ENCODE results near the gene EIF4A3.
"Not testable (repeated sequence)": the region's sequence is repeated elsewhere in the genome, so short reads cannot be mapped to it uniquely, and the experiment has no call there.

Gene EIF4A3

DNA sequence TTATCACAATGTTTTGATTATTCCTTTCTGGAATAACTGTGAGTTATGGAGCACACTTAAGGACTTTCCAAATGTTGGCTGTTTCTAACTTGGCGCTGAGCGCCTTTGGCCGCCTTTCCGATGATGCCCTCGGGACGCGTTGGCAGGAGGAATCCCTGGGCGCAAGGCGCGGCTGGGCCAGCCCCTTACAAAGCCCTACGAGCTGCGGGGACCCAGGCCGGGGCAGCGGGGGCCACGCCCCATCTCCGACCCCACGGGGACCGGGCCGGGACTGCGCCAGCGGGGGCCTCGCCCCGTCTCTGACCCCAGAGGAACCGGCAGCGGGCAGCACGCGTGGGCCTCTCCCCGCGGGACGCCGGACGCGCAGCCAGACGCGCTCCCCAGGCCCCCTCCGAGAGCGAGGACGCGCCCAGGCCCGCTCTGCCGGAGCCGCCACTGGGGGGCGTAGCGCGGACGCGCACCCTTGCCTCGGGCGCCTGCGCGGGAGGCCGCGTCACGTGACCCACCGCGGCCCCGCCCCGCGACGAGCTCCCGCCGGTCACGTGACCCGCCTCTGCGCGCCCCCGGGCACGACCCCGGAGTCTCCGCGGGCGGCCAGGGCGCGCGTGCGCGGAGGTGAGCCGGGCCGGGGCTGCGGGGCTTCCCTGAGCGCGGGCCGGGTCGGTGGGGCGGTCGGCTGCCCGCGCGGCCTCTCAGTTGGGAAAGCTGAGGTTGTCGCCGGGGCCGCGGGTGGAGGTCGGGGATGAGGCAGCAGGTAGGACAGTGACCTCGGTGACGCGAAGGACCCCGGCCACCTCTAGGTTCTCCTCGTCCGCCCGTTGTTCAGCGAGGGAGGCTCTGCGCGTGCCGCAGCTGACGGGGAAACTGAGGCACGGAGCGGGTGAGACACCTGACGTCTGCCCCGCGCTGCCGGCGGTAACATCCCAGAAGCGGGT lies 45.6 kb downstream of the EIF4A3 start, which contains the start of gene GAA:
TSS of gene GAA (plus strand) at position 571 of the 935 bp plus-strand sequence. CDS start 3,006 bp downstream, outside the sequence.
- peak; percentile 85 for DNase-seq (ENCODE audit: low read depth)

DNA sequence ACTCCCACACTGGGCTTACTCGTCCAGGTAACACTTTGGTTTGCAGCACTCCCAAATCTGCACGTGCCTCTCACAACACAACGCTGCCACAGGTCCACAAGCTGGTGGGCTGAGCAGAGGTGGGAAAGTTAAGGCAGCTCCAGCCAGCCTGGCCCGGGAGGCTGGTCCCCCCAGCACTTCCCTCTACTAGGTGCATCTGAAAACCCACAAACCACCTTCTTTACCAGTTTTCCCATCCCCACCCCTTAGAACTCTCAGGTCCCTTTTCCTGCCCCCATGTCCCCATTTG lies 46.9 kb downstream of the EIF4A3 start:
- no peak for DNase-seq (ENCODE audit: low read depth)

DNA sequence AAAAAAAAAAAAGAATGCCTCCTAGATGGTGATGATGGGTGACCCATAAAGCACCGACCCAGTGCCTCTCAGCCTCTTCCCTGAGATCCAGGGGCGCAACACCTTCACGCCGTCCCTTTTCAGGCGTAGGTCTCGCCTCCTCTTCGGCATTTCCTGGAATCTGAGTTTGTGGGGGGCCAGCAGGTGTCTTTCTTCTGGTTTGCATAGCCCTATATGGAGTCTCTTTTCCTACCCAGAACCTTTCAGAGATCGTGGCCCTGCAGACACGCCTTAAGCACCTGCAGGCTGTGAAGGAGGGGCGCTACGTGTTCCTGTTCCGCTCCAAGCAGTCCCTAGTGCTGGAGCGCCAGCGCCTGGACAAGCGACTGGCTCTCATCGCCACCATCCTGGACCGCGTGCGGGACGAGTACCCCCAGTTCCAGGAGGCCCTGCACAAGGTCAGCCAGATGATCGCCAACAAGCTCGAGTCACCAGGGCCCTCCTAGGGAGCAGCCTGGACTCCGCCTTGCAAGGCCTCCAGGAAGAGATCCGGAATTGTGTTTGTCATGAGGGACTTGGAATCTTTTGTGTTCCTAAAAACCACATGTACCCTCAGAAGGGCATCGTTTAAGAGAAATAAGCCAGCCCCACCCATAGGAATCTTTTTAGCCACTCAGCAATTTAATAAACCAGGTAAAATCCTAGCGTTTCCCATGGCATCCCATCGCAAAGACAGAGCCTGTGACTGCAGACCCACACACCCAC lies 47.5 kb downstream of the EIF4A3 start:
- no peak for DNase-seq (ENCODE audit: low read depth)

DNA sequence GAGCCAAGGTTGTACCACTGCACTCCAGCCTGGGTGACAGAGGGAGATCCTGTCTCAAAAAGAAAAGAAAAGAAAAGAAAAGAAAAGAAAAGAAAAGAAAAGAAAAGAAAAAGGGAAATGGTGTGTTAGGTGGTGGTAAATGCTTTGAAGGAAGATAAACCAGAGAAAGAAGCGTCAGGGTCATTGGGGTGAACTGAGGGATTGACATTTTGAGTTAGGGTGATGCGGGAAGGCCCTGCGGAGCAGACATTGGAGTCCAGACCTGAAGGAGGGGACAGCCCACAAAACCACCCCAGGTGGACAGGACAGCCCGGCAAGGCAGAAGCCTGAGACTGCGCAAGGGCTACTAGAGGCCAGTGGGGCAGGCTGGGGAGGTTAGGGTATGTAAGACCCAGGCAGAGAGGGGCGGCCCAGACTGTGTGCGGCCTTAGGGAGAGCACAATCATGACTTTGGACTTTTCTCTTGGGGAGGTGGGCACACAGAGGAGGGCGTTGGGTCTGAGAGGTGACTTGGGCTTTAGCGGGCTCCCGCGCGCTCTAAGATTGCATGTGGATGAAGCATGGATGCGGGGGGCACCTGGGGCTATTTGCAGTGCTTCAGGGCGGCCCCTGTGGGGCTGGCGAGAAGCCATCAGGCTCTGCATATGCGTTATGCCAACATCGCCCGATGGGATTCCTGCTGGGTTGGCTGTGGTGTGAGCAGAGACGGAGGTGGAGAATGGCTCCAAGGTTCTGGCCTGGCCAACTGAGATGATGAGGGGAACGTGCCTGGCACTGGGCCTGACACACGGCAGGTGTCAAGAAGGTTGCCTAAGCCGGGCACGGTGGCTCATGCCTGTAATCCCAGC lies 48.9 kb downstream of the EIF4A3 start:
- no peak for DNase-seq (ENCODE audit: low read depth)

DNA sequence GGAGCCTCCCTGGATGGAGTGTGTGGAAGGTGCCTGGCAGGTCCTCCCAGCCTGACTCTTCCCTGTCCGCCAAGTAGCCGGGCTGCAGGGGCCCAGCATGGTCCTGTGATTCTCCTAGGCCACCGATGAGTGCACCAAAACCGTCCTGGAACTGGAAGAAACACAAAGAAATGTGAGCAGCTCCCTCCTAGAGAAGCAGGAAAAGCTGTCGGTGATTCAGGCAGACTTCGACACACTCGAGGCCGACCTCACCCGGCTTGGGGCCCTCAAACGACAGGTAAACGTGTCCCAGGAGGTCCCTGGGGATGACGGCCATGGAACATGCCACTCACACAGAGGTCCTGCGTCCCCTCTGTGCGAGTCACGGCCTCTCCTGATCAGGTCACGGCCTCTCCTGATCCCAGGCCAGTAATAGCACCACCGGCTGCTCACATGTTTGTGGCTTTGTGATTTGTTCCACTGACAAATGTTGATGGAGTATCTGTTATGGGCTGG lies 49.8 kb downstream of the EIF4A3 start:
- DNase-seq (ENCODE audit: low read depth), result no peak

DNA sequence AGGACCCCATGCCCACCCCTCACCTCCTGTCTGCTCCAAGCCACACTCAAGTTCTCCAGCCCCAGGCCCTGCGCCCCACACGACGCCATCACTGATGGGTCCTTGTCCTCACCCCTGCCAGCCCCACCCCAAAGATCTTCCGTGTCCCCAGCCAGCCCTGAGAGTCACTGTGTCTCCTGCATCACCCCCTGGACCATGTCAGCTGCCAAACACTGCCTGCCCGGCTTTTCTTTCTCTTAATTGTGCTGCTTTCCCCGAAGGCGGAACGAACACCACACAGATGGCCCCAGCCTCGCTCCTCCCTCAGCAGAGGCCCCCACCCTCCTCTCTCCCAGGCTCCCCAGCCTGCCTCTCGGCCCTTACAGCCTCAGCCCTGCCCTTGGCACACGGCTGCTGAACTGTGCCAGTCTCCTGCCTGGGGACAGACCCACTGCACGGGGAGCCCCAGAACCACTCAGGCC lies 50.3 kb downstream of the EIF4A3 start:
- DNase-seq (ENCODE audit: low read depth), result no peak

DNA sequence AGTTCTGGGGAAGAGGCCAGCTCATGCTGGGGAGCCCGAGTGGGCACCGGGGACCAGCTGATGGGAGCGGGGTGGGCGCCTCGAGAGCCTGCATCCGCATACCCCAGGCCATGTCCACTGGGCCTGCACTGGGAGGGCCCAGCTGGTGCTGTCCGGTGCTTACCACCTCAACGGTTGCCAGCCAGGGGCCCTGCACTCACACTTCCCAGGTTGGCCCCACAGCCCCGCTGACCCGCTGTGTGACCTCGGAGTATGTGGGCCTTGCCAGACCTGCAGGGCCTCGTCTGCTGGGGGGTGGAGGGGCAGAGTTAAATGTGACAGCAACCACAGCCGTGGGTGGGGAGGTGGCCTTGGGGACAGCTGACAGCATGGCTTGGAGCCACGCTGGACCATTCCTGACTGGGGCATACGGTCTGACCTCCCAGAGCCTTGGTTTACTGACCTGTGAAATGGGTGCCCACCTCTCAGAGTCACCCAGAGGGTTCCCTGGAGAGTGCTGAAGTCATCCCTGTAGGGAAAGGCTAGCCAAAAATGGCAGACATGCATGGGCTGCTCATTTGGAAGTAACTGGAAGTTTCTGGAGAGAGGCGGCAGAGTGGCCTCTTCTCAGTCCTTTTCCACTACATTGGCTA lies 51.0 kb downstream of the EIF4A3 start:
- no peak for DNase-seq (ENCODE audit: low read depth)

DNA sequence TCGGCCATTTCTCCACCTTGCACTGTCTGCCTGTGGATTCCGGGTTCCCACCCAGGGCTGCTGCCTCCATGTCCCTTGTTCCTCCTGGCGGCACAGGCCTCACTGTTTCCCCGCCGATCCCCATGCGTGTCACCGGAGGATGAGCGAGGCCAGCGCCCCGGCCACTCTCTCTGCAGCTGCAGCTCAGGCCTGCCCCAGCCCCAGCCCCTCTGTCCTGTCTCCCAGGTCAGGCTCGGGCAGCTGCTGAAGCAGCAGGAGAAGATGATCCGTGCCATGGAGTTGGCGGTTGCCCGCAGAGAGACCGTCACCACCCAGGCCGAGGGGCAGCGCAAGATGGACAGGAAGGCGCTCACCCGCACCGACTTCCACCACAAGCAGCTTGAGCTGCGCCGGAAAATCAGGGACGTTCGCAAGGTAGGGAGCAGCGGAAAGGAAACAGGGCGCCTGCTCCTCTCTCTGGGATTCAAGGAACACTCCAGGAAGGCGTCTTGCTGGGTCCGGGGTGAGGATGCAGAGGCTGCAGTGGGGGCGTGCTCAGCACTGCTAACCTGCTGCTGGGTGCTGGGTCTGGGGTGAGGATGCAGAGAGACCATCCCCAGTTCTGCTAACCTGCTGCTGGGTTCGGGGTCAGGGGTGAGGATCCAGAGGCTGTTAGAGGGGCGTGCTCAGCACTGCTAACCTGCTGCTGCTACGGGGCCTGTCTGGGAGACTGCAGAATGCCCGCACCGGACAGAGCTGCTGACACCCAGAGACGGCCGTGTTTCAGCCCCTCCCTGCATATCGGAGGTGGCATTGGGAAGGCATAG lies 51.7 kb downstream of the EIF4A3 start:
- DNase-seq (ENCODE audit: low read depth), result no peak

DNA sequence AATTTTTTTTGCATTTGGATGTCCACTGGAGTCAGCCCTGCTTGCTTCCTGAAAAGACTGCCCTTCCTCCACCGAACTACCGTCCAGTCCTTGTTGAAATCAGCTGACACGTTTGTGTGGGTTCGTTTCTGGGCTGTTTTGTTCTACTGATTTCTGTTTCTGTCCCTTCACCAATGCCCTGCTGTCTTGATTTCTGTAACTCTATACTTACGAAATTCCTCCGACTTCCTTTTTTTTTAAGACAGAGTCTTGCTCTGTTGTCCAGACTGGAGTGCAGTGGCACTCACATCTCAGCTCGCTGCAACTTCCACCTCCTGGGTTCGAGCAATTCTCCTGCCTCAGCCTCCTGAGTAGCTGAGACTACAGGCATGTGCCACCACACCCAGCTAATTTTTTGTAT lies 54.0 kb downstream of the EIF4A3 start:
- DNase-seq (ENCODE audit: low read depth), result no peak

DNA sequence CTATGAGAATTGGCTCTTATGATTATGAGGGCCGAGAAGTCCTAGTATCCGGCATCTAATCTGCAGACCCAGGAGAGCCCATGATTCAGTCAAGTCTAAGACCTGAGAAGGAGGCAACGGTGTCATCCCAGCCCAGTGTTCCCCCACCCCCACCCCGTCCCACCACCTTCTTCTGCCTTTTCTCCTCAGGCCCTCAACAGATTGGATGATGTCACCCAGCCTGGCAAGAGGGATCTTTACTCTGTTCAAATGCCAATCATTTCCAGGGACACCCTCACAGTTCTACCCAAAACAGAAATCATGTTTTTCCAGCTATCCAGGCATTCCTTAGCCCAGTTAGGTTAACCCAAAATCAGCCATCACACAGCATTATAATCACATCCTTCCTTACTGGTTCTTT lies 55.6 kb downstream of the EIF4A3 start:
- no peak for DNase-seq (ENCODE audit: low read depth)

DNA sequence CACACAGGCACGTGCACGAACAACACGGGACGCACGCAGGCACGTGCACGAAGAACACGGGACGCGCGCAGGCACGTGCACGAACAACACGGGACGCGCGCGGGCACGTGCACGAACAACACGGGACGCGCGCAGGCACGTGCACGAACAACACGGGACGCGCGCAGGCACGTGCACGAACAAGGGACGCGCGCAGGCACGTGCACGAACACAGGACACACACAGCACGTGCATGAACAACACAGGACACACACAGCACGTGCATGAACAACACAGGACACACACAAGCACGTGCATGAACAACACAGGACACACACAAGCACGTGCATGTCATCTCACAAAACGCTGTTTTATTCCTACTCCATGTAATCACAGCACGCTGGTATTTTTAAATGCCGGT lies 56.8 kb downstream of the EIF4A3 start:
- DNase-seq (ENCODE audit: low read depth), result not testable (repeated sequence)

DNA sequence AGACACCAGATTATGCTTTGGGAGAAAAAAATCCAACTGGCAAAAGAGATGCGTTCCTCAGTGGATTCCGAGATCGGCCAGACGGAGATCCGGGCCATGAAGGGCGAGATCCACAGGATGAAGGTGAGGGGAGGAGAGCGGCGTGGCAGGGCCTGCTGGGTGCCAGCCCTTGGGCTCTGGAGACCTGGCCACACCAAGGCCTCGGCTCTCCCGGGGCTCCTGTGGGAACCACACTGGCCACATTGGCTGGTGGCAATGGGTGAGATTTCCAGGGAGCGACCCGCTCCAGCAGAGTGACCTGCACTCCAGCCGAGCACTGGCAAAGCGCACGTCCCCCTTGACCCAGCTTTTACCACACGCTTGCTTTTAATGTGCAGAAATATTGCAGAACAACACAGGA lies 57.2 kb downstream of the EIF4A3 start:
- no peak for DNase-seq (ENCODE audit: low read depth)

DNA sequence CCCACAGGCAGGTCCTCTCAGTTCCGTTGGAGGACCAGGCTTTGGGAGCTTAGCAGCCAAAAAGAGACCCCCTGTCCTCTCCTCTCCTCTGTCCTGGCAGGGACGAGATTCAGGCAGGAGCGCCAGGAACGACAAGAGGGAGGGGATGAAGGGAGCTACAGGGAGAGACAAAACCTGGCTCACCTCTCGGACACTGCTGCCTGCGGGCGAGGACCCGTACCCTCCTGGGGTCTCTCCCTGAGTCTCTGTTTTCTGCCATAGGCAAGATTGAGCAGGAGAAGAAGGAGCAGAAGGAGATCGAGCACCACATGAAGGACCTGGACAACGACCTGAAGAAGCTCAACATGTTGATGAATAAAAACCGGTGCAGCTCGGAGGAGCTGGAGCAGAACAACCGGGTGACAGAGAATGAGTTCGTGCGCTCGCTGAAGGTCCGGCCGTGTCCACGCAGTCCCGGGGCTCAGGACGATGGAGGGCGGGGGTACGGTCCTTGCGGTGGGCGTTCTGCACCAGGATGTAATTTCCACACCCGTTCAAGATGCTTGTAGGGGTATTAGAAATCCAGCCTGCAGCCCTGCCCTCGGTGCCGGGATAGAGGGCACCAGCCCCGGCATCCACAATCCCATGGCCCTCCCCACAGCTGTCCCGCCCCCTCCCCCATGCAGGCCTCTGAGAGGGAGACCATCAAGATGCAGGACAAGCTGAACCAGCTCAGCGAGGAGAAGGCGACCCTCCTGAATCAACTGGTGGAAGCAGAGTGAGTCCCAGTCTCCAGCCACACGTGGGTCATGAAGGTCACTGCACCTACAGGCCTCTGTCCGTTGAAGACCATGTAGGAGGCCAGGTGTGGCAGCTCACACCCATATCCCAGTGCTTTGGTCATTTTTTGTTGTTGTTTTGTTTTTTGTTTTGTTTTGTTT lies 59.3 kb downstream of the EIF4A3 start:
- DNase-seq (ENCODE audit: low read depth), result no peak

DNA sequence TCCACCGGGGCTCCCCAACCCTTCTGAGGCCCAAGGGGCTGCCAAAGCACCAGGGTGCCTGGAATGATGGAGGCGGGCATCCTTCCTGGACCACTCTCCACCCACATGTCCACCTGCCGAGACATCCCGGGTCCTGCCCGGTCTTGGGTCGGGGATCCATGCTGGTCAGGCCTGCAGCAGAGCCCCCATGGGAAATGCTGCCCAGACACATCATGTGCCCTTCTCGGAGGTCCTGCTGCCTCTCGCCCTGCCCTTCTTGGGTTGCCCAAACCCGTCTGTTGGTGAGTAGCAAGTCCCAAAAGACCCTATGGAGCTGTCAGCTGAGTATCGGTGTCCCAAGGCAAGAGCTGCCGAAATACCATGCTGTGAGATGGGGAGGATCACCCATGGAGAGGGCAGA lies 60.3 kb downstream of the EIF4A3 start:
- no peak for DNase-seq (ENCODE audit: low read depth)

DNA sequence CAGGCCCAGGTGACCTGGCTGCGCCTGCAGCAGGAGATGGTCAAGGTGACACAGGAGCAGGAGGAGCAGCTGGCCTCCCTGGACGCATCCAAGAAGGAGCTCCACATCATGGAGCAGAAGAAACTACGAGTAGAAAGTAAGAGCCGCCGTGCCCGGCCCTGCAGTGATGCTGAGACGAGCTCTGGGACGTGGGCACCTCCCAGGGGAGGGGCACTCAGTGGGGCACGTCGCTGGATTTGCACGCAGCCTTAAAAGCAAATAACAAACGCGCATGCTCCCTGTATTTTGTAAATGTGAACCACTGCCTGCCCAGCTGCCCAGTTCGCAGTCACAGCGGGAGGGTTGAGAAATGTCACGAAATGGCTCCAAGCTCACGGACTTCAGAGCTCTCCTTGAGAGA lies 60.8 kb downstream of the EIF4A3 start:
- DNase-seq (ENCODE audit: low read depth), result no peak

DNA sequence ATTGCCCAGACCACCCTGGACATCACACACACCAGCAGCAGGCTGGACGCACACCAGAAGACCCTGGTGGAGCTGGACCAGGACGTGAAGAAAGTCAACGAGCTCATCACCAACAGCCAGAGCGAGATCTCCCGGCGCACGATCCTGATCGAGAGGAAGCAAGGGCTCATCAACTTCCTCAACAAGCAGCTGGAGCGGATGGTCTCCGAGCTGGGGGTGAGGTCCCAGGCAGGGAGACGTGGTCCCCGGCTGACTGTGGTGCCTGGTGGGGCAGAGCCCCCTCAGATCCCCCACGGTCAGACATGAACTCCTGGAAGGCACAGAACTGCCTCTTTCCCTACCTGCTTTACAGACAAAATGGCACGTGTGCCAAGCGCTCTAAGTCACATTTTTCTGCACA lies 62.2 kb downstream of the EIF4A3 start:
- no peak for DNase-seq (ENCODE audit: low read depth)
